ENCODE data around the gene SCD5.
A peak's percentile ranks its signal among the peaks of the same experiment; 100 is the strongest.

SCD5 gene

GRCh38 chr4:82792912-82793649, 5.5 kb downstream of the SCD5 start:
- no peak for DNase-seq

GRCh38 chr4:82791179-82791578, 7.4 kb downstream of the SCD5 start:
- no peak for DNase-seq

DNA sequence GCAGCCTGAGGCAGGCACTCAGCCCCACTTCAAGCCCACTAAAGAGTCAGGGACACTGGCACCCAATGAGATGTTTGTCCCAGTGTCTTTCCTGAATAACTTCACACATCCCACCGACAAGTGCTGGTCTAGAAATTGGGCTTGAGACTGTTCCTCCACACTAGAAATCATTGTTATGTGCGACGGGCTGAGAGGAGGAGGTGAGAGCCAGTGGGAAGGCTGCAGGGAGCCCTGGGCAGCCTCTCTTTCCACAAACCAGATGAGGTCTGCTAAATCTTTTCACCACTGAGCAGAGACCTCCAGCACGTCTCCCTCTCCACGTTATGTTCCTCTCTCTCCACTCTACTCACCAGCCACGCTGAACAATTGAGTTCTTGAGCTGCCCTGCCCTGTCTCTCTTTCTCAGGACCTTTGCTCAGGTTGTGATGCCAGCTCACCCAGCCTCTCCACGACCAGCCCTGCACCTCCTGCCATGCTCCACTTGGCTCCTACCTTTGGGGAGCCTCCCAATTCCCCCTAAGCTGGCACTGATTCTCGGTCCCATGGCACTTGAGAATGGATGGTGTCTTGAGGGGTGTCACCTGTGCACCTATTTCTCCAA, 8.4 kb downstream of the SCD5 start:
- no peak for DNase-seq

DNA sequence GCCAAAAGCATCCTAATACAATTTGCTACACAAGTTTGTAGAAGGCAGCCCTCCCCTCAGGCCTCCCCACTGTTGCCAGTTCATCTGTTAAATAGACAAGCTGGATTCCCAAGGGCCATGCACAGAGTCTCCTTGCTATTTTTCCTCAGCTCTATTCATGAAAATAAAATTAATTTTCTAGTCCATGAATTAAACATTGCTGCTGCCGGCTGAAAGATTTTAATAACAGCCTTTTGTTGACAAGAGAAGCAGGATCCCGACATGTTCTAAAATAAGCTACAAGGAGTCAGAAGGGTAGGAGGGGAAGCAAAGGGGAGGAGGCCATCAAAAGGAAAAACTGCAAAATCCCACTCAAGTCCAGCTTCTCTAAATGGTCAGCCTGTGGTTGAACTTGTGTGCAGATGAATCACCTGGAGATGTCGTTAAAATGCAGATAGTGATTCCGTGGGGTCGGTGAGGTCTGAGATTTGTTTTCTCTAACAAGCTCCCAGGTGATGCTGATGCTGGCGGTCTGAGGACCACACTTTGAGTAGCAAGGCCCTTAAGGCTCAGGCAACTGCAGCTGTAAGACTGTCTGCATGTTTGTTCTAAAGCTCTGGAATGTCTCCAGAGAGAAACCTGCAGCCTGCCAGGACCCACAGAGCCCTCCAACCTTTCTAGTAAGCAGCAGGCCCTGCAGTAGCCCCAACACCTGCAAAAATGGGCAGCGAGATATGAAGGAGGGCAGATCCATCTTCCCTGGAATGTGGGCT, 9.4 kb downstream of the SCD5 start:
- DNase-seq = no peak

DNA sequence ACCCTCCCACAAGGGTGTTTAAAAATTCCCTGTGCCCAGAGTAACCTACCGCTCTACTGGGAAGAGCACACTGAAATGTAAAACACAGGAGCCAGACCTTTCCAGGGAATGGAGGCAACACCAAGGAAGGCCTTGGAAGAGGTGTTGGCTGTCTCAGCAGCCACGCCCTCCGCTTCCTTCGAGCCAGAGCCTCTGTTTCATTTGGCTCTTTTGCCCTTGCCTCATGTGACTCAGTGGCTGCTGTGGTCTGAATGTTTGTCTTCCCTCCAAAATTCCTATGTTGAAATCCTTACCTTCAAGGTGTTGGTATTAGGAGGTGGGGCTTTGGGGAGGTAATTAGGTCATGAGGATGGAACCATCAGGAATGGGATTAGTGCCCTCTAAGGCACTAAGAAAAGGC, 11.3 kb downstream of the SCD5 start:
- no peak for DNase-seq

DNA sequence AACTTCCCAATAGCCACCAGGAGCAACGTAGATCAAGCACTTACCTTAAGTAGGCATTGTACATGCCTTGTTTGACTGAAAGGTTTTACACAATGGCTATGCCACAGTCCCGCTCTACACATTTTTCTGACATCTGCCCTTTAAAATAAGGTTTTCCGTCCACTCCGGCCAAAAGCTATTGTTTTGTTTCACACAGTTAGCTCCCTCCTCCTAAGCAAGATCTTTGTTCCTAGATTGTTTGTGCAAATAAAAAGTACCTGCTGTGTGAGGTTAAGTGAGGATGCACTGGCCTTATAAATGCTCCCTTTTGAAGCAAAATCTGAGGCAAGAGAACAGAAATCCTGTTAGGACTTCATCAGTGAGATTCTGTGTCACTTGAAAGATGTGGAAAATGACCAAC, 11.8 kb downstream of the SCD5 start:
- DNase-seq = no peak

GRCh38 chr4:82785611-82786400, 12.8 kb downstream of the SCD5 start:
- DNase-seq = no peak

DNA sequence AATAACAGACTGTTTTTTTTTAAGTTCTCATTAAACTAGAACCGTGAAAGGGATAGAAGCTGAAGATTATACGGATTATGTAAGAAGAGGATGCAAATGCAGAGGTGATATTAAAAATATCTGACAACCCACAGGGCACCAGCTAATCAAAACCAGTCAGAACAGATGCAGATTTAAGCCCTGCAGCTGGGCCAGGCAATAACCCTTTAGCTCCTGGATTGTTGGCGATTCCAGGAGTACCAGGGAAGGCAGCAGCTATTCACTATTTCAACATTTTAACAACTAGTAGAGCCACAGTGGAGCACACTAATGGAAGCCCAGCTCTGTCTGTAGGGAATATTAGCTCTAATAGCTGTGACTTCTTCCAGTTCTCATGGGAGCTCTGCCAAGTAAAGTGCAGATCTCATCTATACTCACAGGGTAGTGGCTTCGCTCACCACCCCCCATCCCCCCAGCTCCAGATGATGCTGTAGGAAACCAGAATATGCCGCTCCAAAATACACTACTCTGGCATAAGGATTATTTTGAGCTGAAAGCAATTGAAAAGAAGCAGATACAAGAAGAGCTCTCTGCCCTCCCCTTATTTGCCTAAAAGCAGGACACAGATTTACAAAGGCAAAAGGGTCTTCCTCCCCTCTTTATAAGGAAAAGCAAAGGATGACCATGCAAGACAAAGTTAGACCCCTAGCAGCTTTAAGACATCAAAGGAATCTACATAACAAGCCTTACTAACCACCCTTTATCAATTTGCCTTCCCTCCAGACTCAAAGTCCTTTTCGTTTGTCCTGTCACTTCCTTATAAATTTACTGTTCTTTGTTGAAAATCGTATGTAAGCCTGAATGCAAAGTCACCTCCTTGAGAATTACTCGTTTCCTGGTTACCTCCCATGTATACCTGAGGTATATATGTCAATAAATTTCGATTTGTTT, 13.7 kb downstream of the SCD5 start:
- DNase-seq = no peak

- DNase-seq = no peak
Observed at GRCh38 chr4:82782626-82783345, 15.8 kb downstream of the SCD5 start.

DNA sequence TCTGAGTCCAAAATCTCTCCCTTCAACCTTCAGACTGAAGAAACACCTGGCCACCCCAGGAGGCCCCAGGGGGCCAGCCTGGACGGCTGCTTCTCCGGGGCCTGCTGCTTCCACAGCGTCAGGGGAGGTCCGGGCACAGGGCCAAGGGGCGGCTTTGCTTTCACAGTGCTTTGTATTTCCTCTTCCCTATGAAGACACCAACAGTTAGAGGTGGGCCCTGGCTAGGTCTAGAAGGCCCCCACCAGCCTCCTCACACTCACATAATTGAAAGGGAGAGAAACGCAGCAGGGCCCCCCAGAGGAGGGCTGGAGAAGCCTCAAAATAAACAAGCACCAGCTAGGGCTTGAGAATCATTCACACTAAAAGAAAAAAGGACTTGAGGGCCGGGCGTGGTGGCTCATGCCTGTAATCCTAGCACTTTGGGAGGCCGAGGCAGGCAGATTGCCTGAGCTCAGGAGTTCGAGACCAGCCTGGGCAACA, 17.8 kb downstream of the SCD5 start:
- DNase-seq = peak; percentile 77

GRCh38 chr4:82780170-82780751, 18.3 kb downstream of the SCD5 start:
- DNase-seq = no peak

DNA sequence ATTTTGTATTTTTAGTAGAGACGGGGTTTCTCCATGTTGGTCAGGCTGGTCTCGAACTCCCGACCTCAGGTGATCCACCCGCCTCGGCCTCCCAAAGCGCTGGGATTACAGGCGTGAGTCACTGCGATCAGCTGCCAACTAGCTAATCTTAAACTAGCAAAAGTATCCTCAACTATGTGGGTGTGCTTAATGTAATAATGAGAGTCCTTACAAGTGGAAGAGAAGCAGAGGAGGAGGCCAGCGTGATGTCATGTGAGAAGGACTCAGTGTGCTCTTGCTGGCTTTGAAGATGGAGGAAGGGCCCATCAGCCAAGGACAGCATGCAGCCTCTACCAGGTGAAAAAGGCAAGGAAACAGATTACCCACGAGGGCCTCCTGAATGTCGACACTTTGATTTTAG, 19.6 kb downstream of the SCD5 start:
- DNase-seq = no peak

DNA sequence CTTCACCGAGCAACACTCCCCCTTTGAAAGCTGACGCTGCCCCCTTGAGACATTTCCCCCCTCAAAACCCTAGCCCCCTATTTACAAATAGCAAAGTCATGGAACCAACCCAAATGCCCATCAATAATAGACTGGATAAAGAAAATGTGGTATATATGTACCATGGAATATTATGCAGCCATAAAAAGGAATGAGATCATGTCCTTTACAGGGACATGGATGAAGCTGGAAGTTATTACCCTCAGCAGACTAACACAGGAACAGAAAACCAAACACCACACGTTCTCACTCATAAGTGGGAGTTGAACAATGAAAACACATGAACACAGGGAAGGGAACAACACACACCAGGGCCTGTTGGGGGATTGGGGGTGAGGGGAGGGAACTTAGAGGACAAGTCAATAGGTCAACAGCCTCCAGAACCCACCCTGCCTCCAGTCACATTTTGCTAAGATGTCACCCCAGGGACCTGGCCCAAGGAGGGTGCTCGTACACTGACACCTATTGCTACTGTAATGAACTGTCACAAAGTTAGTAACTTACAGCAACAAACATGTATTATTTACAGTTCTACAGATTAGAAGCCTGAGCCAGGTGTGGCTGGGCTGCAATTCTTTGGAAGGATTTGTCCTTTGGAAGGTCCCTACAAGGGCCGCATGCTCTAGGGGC, 20.6 kb downstream of the SCD5 start:
- no peak for DNase-seq

- no peak for DNase-seq
Observed at GRCh38 chr4:82776925-82777542, 21.6 kb downstream of the SCD5 start.

- no peak for DNase-seq
Observed at GRCh38 chr4:82775243-82775642, 23.4 kb downstream of the SCD5 start.

- no peak for DNase-seq
Observed at GRCh38 chr4:82774711-82775171, 23.9 kb downstream of the SCD5 start.

- DNase-seq = no peak
Observed at GRCh38 chr4:82773057-82773456, 25.5 kb downstream of the SCD5 start.

- DNase-seq = no peak
Observed at GRCh38 chr4:82770607-82771006, 28.0 kb downstream of the SCD5 start.

- DNase-seq = no peak
Observed at GRCh38 chr4:82765134-82765533, 33.5 kb downstream of the SCD5 start.

DNA sequence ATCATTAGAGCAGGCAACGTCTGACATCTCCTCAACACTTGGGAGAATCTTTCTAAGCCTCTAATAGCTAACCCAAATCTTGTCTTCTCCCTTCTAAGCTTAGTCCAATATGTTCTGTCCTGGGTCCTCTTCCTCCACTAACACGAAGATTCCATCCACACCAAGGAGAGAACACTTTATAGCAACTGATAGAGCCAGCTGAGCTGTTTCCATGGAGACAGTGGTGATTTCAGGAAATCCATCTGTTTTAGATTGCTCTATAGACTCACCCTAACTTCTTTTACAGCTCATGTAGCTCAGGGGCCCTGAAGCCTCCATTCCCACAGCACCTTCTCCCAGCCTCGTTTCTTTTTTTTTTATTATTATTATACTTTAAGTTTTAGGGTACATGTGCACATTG, 37.4 kb downstream of the SCD5 start:
- no peak for DNase-seq
